NT2/D1 (cell line): ENCODE results near the gene FAM234A.
"Not testable (repeated sequence)": the region's sequence is repeated elsewhere in the genome, so short reads cannot be mapped to it uniquely, and the experiment has no call there.

Experiments used
- DNase-seq: peaks from one replicate; pipeline ENCODE4 v3.0.0-alpha.2; 2011; ENCODE audit warnings: low read depth, low spot score
- H3K27me3 ChIP-seq: 2 replicates; pipeline ENCODE4 v1.6.0; 2011; ENCODE audit warnings: mild to moderate bottlenecking; ENCODE audit not compliant: insufficient read length, insufficient read depth
- H3K36me3 ChIP-seq: 2 replicates; pipeline ENCODE4 v1.6.1; 2011; ENCODE audit warnings: mild to moderate bottlenecking, low read length, mixed read lengths; ENCODE audit not compliant: insufficient read depth, insufficient read length
- H3K4me1 ChIP-seq: 2 replicates; pipeline ENCODE4 v1.5.1; 2011; ENCODE audit not compliant: insufficient read depth, insufficient read length
- H3K4me3 ChIP-seq: 2 replicates; pipeline ENCODE4 v1.5.1; 2011; ENCODE audit warnings: low read depth; ENCODE audit not compliant: insufficient read length
- H3K9ac ChIP-seq: 2 replicates; pipeline ENCODE4 v1.6.0; 2011; ENCODE audit warnings: low read depth; ENCODE audit not compliant: insufficient read length
- H3K9me3 ChIP-seq: 2 replicates; pipeline ENCODE4 v1.5.1; 2011; ENCODE audit warnings: mild to moderate bottlenecking, low read length; ENCODE audit not compliant: insufficient read depth
- SUZ12 ChIP-seq: IDR thresholded peaks from 2 replicates; pipeline ENCODE4 v1.6.1; 2011; ENCODE audit not compliant: insufficient read length, insufficient read depth; ENCODE audit errors: extremely low read depth
- YY1 ChIP-seq: IDR thresholded peaks from 2 replicates; pipeline ENCODE4 v1.6.1; 2011; ENCODE audit not compliant: insufficient read length, insufficient read depth
- ZNF274 ChIP-seq: IDR thresholded peaks from 2 replicates; pipeline ENCODE4 v1.6.1; 2011; ENCODE audit warnings: mild to moderate bottlenecking, low read depth, low read length

Gene FAM234A

GRCh38 chr16:265711-266110 lies 31.1 kb downstream of the FAM234A start:
- DNase-seq: no peak
- no peak overlapping the region for H3K9ac ChIP-seq
- peaks cover 2% of the 10 kb centered on the region for H3K4me1 ChIP-seq
- no peak overlapping the region for H3K4me3 ChIP-seq
- H3K36me3 ChIP-seq: peaks cover 49% of the 10 kb centered on the region
- no peaks in the 10 kb centered on the region for H3K27me3 ChIP-seq
- H3K9me3 ChIP-seq: no peaks in the 10 kb centered on the region
- no peak for TF ChIP-seq YY1
- no peak for TF ChIP-seq ZNF274
- TF ChIP-seq SUZ12: no peak

GRCh38 chr16:266258-267164 lies 31.9 kb downstream of the FAM234A start:
- H3K4me1 ChIP-seq: peaks cover 6% of the 10 kb centered on the region
- no peaks in the 10 kb centered on the region for H3K27me3 ChIP-seq
- H3K36me3 ChIP-seq: peaks cover 41% of the 10 kb centered on the region
- no peaks in the 10 kb centered on the region for H3K9me3 ChIP-seq
- DNase-seq: no peak
- H3K4me3 ChIP-seq: no peak overlapping the region
- TF ChIP-seq ZNF274: no peak
- no peak for TF ChIP-seq SUZ12
- no peak for TF ChIP-seq YY1
- H3K9ac ChIP-seq: no peak overlapping the region

- not testable (repeated sequence) for H3K9ac ChIP-seq, H3K27me3 ChIP-seq, H3K4me1 ChIP-seq, H3K9me3 ChIP-seq, DNase-seq, H3K4me3 ChIP-seq
- H3K36me3 ChIP-seq: peaks cover 31% of the 10 kb centered on the region
Observed at GRCh38 chr16:267562-267961, 32.9 kb downstream of the FAM234A start.

DNA sequence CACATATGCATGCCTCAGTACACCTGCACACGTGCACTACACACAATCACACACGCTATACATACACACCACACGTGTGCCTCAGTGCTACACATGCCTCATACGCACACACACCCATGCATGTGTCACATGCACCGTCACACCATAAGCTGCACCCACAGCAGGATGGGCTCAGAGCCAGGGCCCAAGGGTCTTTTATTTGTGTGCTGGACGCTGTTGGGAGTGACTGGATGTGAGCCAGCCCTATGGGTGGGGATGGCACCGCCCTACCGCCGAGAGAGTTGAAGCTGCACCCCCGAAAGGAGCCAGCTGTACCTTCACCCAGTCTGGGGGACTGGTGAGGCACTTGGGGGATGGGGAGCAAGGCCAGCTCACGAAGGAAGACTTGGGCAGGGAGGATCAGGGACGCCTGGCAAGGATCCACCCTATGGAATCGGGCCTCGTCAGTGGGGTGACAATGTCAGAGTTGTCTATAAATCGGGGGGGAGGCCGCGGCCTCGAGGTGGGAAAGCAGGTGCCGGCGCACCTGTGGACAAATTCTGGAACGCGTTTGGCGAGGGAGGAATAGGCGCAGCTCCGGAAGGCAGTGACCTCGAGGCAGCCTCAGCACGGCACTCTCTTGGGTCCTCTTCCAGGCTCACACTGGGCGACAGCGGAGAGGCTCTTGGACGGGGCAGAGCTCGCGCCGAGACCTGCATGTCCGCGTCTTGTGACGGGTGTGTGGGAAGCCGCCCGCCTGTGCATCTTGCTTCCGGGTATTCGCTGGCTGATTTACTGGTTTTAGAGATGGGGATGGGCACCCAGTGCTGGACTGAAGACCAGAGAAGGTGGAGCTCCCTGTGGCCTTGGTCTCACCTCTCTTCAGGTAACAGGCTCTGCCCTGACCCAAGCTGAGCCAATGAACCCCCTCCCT lies 33.8 kb downstream of the FAM234A start:
- peaks cover 26% of the 10 kb centered on the region for H3K36me3 ChIP-seq
- peaks cover 7% of the 10 kb centered on the region for H3K4me1 ChIP-seq
- H3K27me3 ChIP-seq: no peaks in the 10 kb centered on the region
- H3K4me3 ChIP-seq: no peak overlapping the region
- no peaks in the 10 kb centered on the region for H3K9me3 ChIP-seq
- H3K9ac ChIP-seq: no peak overlapping the region
- TF ChIP-seq YY1: no peak
- no peak for DNase-seq

GRCh38 chr16:269061-269796 lies 34.6 kb downstream of the FAM234A start:
- no peak for TF ChIP-seq SUZ12
- TF ChIP-seq ZNF274: no peak
- no peak for TF ChIP-seq YY1
- H3K4me1 ChIP-seq: peaks cover 10% of the 10 kb centered on the region
- H3K27me3 ChIP-seq: peaks cover 4% of the 10 kb centered on the region
- H3K9ac ChIP-seq: no peak overlapping the region
- no peak for DNase-seq
- peaks cover 18% of the 10 kb centered on the region for H3K36me3 ChIP-seq
- no peaks in the 10 kb centered on the region for H3K9me3 ChIP-seq
- no peak overlapping the region for H3K4me3 ChIP-seq

- Histone ChIP-seq H3K9ac (no peak overlapping the region), H3K27me3 (peaks cover 16% of the 10 kb centered on the region), H3K4me3 (no peak overlapping the region), H3K9me3 (no peaks in the 10 kb centered on the region), H3K4me1 (peaks cover 12% of the 10 kb centered on the region), H3K36me3 (peaks cover 4% of the 10 kb centered on the region)
- no peak for DNase-seq
- TF ChIP-seq ZNF274 (no peak), YY1 (no peak), SUZ12 (no peak)
Observed at GRCh38 chr16:270381-271255, 36.0 kb downstream of the FAM234A start.
